GM18526 (cell line): ENCODE measurements around the gene SHKBP1.
A peak's percentile ranks its signal among the peaks of the same experiment; 100 is the strongest.

ENCODE experiments used
- POLR2A ChIP-seq: IDR thresholded peaks from 3 replicates; pipeline ENCODE4 v1.6.1; 2011; ENCODE audit not compliant: insufficient read length; ENCODE audit errors: extremely low read depth

The SHKBP1 gene

GRCh38 chr19:40576585-40577451 is at the start of gene SHKBP1:
TSS of gene SHKBP1 (plus strand) at chr19:40576873. CDS start at chr19:40576900, 27 bp downstream.
- peak; percentile 54 for TF ChIP-seq POLR2A

- no peak for TF ChIP-seq POLR2A
Observed at GRCh38 chr19:40528078-40528477, 48.6 kb upstream of the SHKBP1 start.

GRCh38 chr19:40528533-40529092 is 48.1 kb upstream of the SHKBP1 start:
- no peak for TF ChIP-seq POLR2A

GRCh38 chr19:40529093-40529954 is 47.3 kb upstream of the SHKBP1 start:
- no peak for TF ChIP-seq POLR2A

GRCh38 chr19:40530091-40530901 is 46.4 kb upstream of the SHKBP1 start:
- no peak for TF ChIP-seq POLR2A

- no peak for TF ChIP-seq POLR2A
Observed at GRCh38 chr19:40533508-40533907, 43.2 kb upstream of the SHKBP1 start.

GRCh38 chr19:40534148-40534547 is 42.5 kb upstream of the SHKBP1 start:
- no peak for TF ChIP-seq POLR2A

GRCh38 chr19:40539070-40539469 is 37.6 kb upstream of the SHKBP1 start:
- TF ChIP-seq POLR2A = no peak

GRCh38 chr19:40542202-40542859 is 34.3 kb upstream of the SHKBP1 start:
- TF ChIP-seq POLR2A = no peak

- TF ChIP-seq POLR2A = no peak
Observed at GRCh38 chr19:40543029-40543597, 33.6 kb upstream of the SHKBP1 start.

- TF ChIP-seq POLR2A = no peak
Observed at GRCh38 chr19:40547836-40548235, 28.8 kb upstream of the SHKBP1 start.

GRCh38 chr19:40549007-40549708 is 27.5 kb upstream of the SHKBP1 start:
- TF ChIP-seq POLR2A = no peak

GRCh38 chr19:40550951-40551350 is 25.7 kb upstream of the SHKBP1 start:
- TF ChIP-seq POLR2A = no peak
